Stimulated activated CD4-positive, alpha-beta T cell treated with anti-CD3 and anti-CD28 coated beads, Interleukin-1b, Interleukin-23, amount 100 ng/mL, for 24 hours (primary cell): ENCODE data around the gene MEF2A.

Experiments
- DNase-seq, 4 experiments: peaks; one replicate each; pipeline ENCODE4 v3.0.0-alpha.2; 2020; ENCODE audit warnings: low read depth in 4 of 4, low spot score in 1 of 4

Gene MEF2A

DNA sequence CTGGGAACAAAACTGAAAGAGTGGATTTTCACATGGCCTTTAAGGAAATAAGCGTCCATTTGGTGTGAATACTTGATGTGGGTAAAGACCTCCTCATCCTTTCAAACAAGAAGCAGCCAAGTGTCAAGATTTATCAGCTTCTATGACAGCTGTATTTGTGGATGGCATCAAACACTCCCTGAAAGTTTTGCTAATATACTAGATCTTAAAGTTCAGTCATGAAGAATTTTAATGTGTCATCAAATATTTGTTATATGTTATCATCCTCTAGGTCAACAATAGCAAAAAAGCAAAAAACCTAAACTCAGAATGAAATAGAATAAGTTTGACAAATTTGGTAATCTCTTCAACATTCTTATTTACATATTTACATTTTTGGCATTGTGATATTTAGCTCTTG is 196.5 kb downstream of the MEF2A start:
- DNase-seq = no peak

- DNase-seq = no peak
Measured at GRCh38 chr15:99763827-99764226, 198.0 kb downstream of the MEF2A start.

DNA sequence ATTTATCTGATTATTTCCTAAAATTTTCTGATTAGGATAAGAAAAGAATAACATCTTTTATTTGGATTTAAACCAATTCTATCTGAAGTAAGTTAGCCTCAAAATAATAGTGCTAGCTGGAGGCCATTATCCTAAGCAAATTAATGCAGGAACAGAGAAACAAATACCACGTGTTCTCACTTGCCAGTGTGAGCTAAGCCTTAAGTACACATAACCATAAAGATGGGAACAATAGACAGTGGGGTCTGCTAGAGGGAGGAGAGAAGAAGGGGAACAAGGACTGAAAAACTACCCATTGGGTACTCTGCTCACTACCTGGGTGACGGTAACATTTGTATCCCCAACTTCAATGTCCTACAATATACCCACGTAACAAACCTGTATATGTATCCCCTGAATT is 198.7 kb downstream of the MEF2A start:
- no peak for DNase-seq
